GM12874 (cell line): ENCODE data around the gene TFDP1.

Experiments used
- TF ChIP-seq, protein P1 (sequence below): IDR thresholded peaks from 2 replicates; pipeline ENCODE4 v1.5.1; 2011; ENCODE audit warnings: low read depth, mild to moderate bottlenecking, control low read depth, low read length, moderate library complexity; ENCODE audit not compliant: insufficient read depth

TFDP1 gene

DNA sequence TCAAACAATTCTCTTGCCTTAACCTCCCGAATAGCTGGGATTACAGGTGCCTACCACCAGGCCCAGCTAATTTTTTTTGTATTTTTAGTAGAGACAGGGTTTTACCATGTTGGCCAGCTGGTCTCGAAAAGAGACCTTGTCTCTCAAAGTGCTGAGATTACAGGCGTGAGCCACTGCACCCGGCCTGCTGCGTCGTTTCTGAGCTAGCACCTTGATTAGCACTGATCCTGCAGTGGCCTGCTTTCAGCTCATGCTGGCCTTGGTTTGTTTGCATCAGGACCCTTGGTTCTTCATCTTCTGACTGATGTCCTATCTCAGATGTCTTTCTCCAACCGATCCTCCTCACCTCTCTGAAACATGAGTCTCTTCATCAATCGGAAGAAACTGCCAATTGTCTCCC, 4.9 kb upstream of the TFDP1 start:
- TF ChIP-seq, protein P1, sequence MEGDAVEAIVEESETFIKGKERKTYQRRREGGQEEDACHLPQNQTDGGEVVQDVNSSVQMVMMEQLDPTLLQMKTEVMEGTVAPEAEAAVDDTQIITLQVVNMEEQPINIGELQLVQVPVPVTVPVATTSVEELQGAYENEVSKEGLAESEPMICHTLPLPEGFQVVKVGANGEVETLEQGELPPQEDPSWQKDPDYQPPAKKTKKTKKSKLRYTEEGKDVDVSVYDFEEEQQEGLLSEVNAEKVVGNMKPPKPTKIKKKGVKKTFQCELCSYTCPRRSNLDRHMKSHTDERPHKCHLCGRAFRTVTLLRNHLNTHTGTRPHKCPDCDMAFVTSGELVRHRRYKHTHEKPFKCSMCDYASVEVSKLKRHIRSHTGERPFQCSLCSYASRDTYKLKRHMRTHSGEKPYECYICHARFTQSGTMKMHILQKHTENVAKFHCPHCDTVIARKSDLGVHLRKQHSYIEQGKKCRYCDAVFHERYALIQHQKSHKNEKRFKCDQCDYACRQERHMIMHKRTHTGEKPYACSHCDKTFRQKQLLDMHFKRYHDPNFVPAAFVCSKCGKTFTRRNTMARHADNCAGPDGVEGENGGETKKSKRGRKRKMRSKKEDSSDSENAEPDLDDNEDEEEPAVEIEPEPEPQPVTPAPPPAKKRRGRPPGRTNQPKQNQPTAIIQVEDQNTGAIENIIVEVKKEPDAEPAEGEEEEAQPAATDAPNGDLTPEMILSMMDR, result no peak

DNA sequence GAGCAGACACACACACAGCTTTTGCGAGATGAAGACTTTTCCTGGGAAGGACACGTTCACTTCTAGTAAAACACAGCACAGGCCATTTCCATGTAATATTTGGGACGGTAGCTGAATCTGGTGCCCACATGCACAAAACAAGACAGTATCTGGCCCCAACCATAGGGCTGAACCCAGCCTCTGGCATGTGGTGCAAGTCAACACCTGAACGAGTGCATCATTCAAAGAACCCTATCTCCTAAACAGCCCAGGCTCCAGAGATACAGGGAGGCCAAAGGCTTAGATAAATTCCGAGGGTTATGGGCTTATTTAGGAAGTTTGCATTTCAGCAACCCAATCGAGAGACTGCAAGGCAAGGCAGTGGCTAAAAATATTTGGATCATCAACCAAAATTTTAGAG, 2.7 kb upstream of the TFDP1 start:
- TF ChIP-seq, protein P1, result no peak

- TF ChIP-seq, protein P1, result no peak
These were observed 1.5 kb upstream of the TFDP1 start for GRCh38 chr13:113582841-113583631.

DNA sequence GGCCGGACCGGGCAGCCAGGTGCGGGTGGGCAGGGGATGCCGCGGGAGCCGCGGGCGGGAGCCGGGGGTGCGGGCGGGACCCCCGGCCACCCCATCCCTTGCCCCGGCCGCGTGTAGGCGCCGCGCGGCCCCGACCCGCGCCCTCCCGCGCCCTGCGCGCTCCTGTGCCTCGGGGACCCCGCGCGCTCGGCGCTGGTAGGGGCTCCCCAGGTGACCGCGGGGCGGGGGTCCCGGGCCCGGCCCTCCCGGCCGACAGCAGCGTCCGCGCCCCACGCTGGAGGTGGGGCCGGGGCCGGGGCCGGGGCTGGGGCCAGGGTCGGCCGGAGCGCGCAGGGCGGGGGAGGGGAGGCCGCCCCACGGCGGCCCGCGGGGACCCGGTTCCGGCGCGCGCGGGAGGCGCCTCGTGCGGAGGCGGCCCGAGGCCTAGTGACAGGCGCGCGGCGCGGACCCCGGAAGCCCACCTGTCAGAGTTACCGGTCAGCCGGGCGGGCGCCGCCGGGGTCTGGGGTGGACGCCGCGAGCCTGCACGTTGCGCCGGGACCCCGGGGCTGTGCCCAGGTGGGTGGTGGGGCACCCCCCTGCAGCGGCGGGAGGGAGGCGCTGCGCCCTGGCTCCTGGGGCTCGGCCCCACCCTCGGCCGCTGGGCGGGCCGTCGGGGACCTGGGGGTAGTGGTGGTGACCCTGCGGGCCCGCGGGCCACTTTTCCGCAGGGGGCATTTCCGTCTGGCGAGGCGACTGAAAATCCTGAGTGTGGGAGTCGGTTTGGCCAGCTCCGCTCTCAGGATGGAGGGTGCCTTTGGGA, 518 bp downstream of the TFDP1 start:
- TF ChIP-seq, protein P1, result no peak

DNA sequence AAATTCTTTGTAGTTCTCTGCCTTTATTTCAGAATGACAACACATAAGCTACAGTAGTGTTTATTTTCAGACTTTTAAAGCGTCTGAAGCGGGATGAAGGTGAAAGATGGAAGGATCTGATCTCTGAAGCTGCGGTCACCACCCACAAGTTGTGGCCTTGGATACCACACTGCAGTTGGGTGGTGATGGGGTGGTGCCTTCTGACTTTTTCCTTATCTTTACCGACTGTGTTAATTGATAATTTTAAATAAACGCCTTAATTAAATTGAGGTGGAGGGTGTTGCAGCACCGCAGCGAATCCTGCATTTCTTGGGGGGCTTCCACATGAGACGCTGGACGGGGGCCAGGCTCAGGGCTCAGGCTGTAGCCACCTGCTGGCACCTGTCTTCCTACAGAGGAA, 1.3 kb downstream of the TFDP1 start:
- TF ChIP-seq, protein P1, result no peak

DNA sequence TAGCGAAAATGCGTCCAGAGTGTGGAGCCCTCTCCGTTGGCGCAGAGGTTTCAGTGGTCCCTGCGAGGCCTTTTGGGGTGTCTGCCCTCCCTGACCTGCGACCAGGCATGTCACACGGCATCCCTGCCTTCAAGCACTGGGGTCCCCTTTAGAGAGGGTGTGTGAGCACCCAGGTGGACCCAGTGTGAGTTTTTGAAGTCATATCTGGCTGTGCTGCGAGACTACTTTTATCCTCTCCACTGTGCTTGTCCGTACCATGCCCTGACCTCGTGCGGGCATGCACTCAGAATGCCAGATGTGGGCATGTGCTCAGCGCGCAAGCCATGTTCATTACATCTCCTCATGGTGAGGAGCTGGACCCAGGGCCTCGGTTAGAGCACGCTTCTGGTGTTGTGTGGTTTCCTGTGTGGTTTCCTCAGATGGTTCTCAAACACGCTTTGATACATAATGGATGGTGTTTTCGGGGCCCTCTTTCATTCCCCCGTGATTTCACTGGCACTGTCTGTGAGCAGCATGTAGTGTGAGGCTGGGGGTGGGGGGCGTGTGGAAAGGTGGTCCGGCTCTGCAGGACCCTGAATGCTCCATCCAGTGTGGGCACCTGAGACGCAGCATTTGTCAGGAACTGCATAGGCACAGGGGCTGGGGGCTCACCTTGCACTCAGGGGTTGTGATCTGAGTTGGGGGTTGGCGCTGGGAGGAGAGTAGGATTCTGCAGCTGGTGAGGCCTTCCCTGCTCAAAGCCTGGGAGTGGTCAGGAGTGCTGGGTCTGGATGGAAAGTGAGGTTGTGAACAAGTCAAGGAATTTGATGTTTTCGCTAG, 2.3 kb downstream of the TFDP1 start:
- TF ChIP-seq, protein P1, result no peak
